ENCODE results near the gene SEPHS2. TPM values are rescaled to one million over a fixed set of nuclear protein-coding genes. Genes with fewer than 3 reads are reported as not detected.
"Not testable (repeated sequence)": the region's sequence is repeated elsewhere in the genome, so short reads cannot be mapped to it uniquely, and the experiment has no call there.

Gene SEPHS2
- total RNA-seq, 4 donors from 2014 or later: 26.5 to 37.6 (median 33.8) TPM

DNA sequence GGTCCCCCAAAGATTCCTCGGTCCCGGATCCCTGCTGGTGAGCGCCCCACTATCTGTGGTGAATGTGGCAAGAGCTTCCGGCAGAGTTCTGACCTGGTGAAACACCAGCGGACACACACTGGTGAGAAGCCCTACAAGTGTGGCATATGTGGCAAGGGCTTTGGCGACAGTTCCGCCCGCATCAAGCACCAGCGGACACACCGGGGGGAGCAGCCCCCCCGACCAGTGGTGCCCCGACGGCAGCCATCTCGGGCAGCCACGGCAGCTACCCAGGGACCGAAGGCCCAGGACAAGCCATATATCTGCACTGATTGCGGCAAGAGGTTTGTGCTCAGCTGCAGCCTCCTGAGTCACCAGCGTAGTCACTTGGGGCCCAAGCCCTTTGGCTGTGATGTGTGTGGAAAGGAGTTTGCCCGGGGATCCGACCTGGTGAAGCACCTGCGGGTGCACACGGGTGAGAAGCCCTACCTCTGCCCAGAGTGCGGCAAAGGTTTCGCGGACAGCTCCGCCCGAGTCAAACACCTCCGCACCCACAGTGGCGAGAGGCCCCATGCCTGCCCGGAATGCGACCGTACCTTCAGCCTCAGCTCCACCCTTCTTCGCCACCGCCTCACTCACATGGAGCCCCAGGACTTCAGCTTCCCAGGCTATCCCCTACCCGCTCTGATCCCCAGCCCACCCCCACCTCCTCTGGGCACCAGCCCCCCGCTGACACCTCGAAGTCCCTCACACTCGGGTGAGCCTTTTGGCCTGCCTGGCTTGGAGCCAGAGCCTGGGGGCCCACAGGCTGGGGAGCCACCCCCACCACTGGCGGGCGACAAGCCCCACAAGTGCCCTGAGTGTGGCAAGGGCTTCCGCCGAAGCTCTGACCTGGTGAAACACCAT, 47.7 kb downstream of the SEPHS2 start:
- DNase-seq (ENCODE audit: extremely low spot score): no peak
- intact Hi-C loops (cut with DNase I): no loop called here
- peaks cover 6 to 22% (median 16%) of the 10 kb centered on the region in 4 donors for H3K36me3 ChIP-seq
- no peak overlapping the region for H3K27ac ChIP-seq (replicated peaks in 1 of 4)
- no peaks in the 10 kb centered on the region for H3K9me3 ChIP-seq
- no peak for TF ChIP-seq EP300 (IDR thresholded peaks at IDR 0.05)
- TF ChIP-seq POLR2AphosphoS5 (IDR thresholded peaks at IDR 0.05): no peak
- TF ChIP-seq, protein P1, sequence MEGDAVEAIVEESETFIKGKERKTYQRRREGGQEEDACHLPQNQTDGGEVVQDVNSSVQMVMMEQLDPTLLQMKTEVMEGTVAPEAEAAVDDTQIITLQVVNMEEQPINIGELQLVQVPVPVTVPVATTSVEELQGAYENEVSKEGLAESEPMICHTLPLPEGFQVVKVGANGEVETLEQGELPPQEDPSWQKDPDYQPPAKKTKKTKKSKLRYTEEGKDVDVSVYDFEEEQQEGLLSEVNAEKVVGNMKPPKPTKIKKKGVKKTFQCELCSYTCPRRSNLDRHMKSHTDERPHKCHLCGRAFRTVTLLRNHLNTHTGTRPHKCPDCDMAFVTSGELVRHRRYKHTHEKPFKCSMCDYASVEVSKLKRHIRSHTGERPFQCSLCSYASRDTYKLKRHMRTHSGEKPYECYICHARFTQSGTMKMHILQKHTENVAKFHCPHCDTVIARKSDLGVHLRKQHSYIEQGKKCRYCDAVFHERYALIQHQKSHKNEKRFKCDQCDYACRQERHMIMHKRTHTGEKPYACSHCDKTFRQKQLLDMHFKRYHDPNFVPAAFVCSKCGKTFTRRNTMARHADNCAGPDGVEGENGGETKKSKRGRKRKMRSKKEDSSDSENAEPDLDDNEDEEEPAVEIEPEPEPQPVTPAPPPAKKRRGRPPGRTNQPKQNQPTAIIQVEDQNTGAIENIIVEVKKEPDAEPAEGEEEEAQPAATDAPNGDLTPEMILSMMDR (IDR thresholded peaks at IDR 0.05): no peak
- no peak for TF ChIP-seq POLR2A (IDR thresholded peaks at IDR 0.05; ENCODE audit: low read depth)
- H3K4me1 ChIP-seq: peaks cover 24 to 61% (median 57%) of the 10 kb centered on the region in 4 donors
- no peaks in the 10 kb centered on the region for H3K27me3 ChIP-seq
- WGBS: 94% methylated on average over 22 of the region's 42 CpGs
- no peak overlapping the region for H3K4me3 ChIP-seq

DNA sequence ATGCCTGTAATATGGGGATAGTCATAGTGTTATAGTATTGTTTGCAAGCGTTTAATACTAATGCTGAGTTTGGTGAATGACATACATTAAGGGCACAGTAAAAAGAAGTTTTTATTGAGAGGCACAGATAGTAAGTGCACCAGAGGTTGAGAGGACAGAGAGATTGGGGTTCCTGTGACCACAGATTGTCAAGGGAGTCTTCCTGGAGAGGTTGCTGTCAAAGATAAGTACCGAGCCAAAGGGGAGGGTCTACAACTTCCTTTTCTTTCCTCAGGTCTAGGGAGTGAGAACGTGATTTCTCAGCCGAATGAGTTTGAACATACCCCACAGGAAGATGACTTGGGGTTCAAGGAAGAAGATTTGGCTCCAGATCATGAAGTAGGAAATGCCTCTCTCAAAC, 48.6 kb downstream of the SEPHS2 start:
- TF ChIP-seq, protein P1 (IDR thresholded peaks at IDR 0.05): no peak
- TF ChIP-seq POLR2A (IDR thresholded peaks at IDR 0.05; ENCODE audit: low read depth) (no peak), EP300 (IDR thresholded peaks at IDR 0.05) (no peak), POLR2AphosphoS5 (IDR thresholded peaks at IDR 0.05) (no peak)
- peaks cover 24 to 61% (median 57%) of the 10 kb centered on the region in 4 donors for H3K4me1 ChIP-seq
- H3K9me3 ChIP-seq: no peaks in the 10 kb centered on the region
- no peak overlapping the region for H3K4me3 ChIP-seq
- intact Hi-C loops (cut with DNase I): no loop called here
- H3K36me3 ChIP-seq: peaks cover 6 to 22% (median 16%) of the 10 kb centered on the region in 4 donors
- no peaks in the 10 kb centered on the region for H3K27me3 ChIP-seq
- H3K27ac ChIP-seq (replicated peaks in 1 of 4): no peak overlapping the region
- WGBS: 70% methylated on average over 4 of the region's 4 CpGs
- no peak for DNase-seq (ENCODE audit: extremely low spot score)

DNA sequence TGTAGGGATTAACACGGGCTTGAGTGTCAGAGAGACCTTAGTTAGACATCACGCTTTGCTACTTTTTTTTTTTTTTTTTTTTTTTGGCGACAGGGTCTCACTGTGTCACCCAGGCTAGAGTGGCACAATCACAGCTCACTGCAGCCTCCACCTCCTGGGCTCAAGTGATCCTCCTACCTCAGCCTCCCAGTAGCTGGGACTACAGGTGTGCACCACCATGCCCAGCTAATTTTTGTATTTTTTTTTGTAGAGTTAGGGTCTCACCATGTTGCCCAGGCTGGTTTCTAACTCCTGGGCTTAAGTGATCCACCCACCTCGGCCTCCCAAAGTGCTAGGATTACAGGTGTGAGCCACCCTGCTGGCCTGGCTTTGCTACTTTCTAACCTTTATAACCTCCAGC, 49.0 kb downstream of the SEPHS2 start:
- peaks cover 24 to 61% (median 57%) of the 10 kb centered on the region in 4 donors for H3K4me1 ChIP-seq
- WGBS: 76% methylated on average over 4 of the region's 4 CpGs
- H3K27me3 ChIP-seq; DNase-seq (ENCODE audit: extremely low spot score); intact Hi-C loops (cut with DNase I); H3K9me3 ChIP-seq; H3K27ac ChIP-seq (replicated peaks in 1 of 4): not testable (repeated sequence)
- H3K4me3 ChIP-seq: peak overlapping the region in 1 of 4 donors; percentile 93
- H3K36me3 ChIP-seq: peaks cover 6 to 22% (median 16%) of the 10 kb centered on the region in 4 donors

DNA sequence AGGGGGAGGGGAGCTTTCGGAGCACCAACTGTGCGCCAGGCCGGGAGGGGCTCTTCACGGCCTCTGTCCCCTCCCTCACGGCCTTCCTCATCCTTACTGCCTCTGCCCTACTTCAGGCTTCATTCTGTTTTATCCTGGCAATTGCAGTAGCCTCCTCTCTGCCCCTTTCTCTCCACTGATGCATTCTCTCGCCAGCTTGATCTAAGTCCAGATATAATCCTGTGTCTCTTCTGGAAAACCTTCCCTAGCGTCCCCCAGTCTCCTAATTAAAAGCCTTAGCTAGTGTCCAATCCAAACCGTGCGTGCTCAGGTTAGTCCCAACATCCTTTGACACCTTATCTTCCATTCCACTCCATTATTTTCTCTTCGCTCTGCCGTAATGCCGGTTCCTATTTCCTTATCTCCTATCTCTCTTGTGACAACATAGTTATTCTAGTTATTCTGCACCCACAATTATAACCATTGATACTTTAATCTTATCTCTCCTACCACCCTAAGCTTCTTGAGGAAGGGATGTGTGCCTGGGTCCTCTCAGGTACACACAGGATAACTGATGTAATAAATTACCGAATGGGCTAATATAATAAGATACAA, 49.6 kb downstream of the SEPHS2 start:
- Histone ChIP-seq H3K27ac (replicated peaks in 1 of 4) (peak overlapping the region; percentile 86 to 90 (median 89)), H3K4me1 (peaks cover 22 to 59% (median 54%) of the 10 kb centered on the region in 4 donors), H3K36me3 (peaks cover 6 to 22% (median 16%) of the 10 kb centered on the region in 4 donors), H3K9me3 (no peaks in the 10 kb centered on the region), H3K4me3 (peak overlapping the region; percentile 82 to 98 (median 91)), H3K27me3 (no peaks in the 10 kb centered on the region)
- WGBS: 20% methylated on average over 9 of the region's 13 CpGs
- no peak for DNase-seq (ENCODE audit: extremely low spot score)
- TF ChIP-seq EP300 (IDR thresholded peaks at IDR 0.05) (no peak), POLR2AphosphoS5 (IDR thresholded peaks at IDR 0.05) (no peak), POLR2A (IDR thresholded peaks at IDR 0.05; ENCODE audit: low read depth) (no peak)
- TF ChIP-seq, protein P1 (IDR thresholded peaks at IDR 0.05): no peak
- intact Hi-C loops (cut with DNase I): no loop called here
